ENCODE measurements around the gene TADA1. TPM values are rescaled to one million over a fixed set of nuclear protein-coding genes. Genes with fewer than 3 reads are reported as not detected.

Gene TADA1
- total RNA-seq, 6 experiments from 2014 or later: 6.5 to 8.1 (median 7.0) TPM

DNA sequence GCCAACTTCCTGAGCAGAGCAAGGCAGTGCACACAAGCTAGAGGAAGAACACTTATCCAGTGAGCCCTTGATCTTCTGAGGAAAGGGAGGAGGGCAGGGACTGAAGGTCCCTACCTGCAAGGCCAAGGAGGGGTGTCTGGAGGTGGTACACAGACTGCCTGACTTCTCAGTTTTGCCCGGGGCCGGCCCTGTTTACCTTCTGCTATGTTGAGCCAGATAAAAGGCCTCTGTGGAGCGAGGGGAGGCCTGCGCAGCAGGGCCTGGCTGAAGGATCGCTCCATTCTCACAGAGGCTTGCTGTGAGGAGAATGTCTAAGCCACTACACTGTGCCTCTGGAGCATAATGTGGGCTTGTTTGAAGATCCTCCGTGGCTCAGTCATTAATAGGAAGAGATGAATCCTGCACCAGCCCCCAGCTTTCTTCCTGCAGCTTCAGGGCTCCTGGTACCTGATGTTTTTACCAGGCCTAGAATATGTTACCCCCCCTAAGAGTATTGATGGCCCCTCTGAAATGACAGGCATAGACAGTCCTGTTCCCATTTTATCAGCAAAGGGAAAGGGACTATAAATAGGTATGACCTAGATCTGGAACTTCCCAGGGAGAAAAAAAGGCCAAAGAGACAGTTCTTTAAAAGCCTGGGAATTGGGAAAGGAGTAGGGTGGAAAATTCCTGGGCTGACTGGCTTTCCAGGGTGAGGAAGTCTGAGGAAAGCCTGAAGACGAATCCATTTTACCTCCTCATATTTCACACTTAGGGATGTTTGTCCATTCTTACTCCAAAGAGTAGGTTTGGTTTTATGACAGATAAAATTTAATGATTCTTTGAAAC lies 32.1 kb downstream of the TADA1 start:
- DNase-seq: peak; percentile 18
- no peaks in the 10 kb centered on the region for H3K27me3 Mint-ChIP-seq (ENCODE audit: insufficient read depth)
- TF ChIP-seq, protein P1, sequence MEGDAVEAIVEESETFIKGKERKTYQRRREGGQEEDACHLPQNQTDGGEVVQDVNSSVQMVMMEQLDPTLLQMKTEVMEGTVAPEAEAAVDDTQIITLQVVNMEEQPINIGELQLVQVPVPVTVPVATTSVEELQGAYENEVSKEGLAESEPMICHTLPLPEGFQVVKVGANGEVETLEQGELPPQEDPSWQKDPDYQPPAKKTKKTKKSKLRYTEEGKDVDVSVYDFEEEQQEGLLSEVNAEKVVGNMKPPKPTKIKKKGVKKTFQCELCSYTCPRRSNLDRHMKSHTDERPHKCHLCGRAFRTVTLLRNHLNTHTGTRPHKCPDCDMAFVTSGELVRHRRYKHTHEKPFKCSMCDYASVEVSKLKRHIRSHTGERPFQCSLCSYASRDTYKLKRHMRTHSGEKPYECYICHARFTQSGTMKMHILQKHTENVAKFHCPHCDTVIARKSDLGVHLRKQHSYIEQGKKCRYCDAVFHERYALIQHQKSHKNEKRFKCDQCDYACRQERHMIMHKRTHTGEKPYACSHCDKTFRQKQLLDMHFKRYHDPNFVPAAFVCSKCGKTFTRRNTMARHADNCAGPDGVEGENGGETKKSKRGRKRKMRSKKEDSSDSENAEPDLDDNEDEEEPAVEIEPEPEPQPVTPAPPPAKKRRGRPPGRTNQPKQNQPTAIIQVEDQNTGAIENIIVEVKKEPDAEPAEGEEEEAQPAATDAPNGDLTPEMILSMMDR (IDR thresholded peaks at IDR 0.05): no peak
- H3K4me3 Mint-ChIP-seq: peak overlapping the region; percentile 30; the same call in 1 of the 2 replicates
- H3K4me1 Mint-ChIP-seq (ENCODE audit: low read depth): peaks cover 65% of the 10 kb centered on the region
- peak overlapping the region; percentile 74; the same call in 1 of the 2 replicates for H3K27ac Mint-ChIP-seq
- H3K36me3 Mint-ChIP-seq (ENCODE audit: low read depth): peaks cover 66% of the 10 kb centered on the region
- H3K9me3 Mint-ChIP-seq: no peaks in the 10 kb centered on the region

DNA sequence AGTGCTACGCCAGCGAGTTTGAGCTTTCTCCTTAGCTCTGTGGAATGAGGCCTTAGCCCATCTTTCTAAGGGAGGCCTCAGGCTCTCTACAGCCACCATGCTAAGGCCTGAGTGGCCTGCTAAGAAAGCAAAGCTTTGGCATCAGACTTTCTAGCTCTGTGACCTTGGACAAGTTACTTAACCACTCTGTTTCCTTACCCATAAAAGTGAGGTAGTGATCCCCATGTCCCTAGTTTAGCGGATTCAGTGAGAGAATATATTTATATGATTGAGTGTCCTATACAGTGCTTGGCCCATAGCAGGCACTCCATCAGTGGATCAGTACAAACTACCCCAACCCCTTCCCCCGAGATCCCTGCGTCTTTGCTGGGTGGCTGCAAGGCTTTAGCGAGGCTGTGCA lies 32.7 kb downstream of the TADA1 start:
- Mint-ChIP-seq H3K27me3 (ENCODE audit: insufficient read depth) (no peaks in the 10 kb centered on the region), H3K9me3 (no peaks in the 10 kb centered on the region), H3K4me1 (ENCODE audit: low read depth) (peaks cover 72% of the 10 kb centered on the region), H3K36me3 (ENCODE audit: low read depth) (peaks cover 66% of the 10 kb centered on the region), H3K27ac (peak overlapping the region; percentile 73), H3K4me3 (no peak overlapping the region)
- TF ChIP-seq, protein P1 (IDR thresholded peaks at IDR 0.05): no peak
- no peak for DNase-seq

DNA sequence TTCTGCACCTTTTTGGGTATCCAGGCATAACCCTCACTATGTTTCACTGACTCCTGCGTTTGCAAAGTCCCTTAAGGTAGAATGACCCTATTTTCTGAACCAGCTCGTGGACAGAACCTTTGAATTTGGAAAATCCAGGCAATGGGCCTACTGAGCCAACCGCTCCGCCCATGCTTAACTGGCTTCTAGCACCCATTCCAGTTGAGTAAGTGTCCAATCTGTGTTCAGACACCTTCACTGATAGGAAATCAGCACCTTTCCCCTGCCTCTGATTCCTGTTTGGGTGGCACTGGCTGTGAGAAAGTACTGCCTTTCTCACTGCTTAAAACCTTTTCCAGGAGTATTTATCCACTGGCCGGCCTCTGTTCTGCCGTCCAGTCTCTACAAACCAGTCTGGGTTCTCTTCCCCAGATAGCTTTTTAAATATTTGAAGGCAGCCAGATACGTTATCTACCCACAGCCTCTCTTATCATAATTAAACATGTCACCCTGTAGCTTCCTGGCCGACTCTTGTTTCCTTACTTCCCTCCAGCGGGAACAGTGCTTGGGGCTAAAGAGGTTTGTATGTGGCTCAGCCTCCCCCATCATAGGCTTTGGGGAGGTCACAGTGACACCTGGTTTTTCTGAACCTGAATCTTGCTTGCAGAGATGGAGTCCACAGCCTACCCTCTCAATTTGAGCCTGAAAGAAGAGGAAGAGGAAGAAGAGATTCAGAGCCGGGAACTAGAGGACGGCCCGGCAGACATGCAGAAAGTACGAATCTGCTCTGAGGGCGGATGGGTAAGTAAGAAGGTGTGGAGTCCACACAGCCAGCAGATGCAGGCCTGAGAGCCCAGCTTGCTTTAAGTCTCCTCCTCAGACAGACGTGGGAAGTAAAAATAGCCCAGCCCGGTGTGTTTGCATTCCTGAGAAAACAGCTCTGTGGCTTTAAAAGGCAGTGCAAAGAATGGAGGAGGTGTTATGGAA lies 35.5 kb downstream of the TADA1 start:
- no peak for DNase-seq
- Mint-ChIP-seq H3K27me3 (ENCODE audit: insufficient read depth) (no peaks in the 10 kb centered on the region), H3K27ac (peak overlapping the region; percentile 42), H3K4me3 (peak overlapping the region; percentile 89), H3K9me3 (no peaks in the 10 kb centered on the region), H3K36me3 (ENCODE audit: low read depth) (peaks cover 40% of the 10 kb centered on the region), H3K4me1 (ENCODE audit: low read depth) (peaks cover 69% of the 10 kb centered on the region)
- TF ChIP-seq, protein P1 (IDR thresholded peaks at IDR 0.05): no peak

DNA sequence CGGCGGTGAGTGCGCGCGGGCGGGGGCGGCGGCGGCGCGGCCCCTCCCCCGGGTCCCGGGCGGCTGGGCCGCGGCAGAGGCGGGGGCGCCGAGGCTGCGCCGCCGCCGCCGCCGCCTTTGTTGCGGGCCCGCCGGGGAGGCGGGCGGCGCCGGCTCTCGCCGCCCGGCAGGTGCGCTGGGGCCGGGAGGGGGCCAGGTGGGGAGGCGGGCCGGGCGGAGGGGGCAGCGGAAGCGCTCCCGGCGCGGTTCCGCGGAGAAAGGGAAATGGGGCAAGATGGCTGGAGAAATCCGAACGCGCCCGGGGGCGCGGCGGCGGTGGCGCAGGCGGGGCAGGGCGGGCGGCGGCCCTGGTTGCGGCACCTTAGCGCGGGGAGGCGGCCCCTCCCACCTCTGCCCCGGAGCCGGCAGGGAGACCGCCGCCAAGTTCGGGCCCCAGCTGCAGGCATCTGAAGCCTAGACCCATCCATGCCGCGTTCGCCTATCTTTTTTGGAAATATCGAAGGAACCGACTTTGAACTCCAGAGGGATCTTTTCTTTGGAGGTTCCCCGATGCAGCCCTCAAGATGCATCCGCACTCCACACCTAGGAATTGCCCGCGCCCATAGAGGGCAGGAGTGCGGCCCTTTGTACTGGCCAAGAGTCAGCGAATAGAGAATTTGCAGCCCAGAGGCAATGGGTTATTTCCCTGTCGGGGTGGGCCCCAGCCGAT lies 36.3 kb downstream of the TADA1 start:
- H3K9me3 Mint-ChIP-seq: no peaks in the 10 kb centered on the region
- peak overlapping the region; percentile 42 for H3K27ac Mint-ChIP-seq
- TF ChIP-seq, protein P1 (IDR thresholded peaks at IDR 0.05): peak; percentile 48
- peaks cover 38% of the 10 kb centered on the region for H3K36me3 Mint-ChIP-seq (ENCODE audit: low read depth)
- peaks cover 67% of the 10 kb centered on the region for H3K4me1 Mint-ChIP-seq (ENCODE audit: low read depth)
- H3K4me3 Mint-ChIP-seq: peak overlapping the region; percentile 89
- H3K27me3 Mint-ChIP-seq (ENCODE audit: insufficient read depth): no peaks in the 10 kb centered on the region
- DNase-seq: peak; percentile 25
